Measurements from ENCODE around the gene PSMA4. TPM values are rescaled to one million over a fixed set of nuclear protein-coding genes. Genes with fewer than 3 reads are reported as not detected.
A peak's percentile ranks its signal among the peaks of the same experiment; 100 is the strongest.

The PSMA4 gene
- total and polyA plus RNA-seq, 2 donors (not counting 1 experiment from before 2014, with no cell fraction given) = 54.6 to 95.9 TPM

DNA sequence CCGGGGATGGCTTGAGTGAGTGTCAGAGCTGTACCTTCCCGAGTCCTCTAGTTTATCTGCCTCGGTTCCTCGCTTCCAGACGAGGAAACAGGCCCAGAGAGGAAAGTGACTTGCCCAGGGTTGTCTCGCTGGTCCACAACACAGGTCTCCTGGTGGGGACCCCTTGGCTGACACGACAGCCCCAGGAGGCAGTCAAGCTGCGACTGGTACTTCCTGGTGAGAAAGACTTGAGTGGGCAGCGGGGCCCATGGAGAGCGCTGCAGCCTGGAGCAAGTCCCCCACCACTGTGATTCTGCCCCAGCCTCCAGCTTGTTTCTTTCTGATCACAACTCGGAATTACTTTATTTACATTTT lies 24.5 kb downstream of the PSMA4 start:
- Mint-ChIP-seq H3K27me3 (peaks cover 6% of the 10 kb centered on the region), H3K4me3 (peak overlapping the region; percentile 89), H3K27ac (peak overlapping the region; percentile 82), H3K9me3 (ENCODE audit: insufficient read depth) (no peaks in the 10 kb centered on the region), H3K4me1 (peaks cover 26% of the 10 kb centered on the region)
- Histone ChIP-seq H3K79me2 (ENCODE audit: control insufficient read depth, insufficient read depth, low read length) (no peaks in the 10 kb centered on the region), H3K36me3 (replicated peaks in 1 of 2; ENCODE audit: control extremely low read depth in 1 of 2, control insufficient read depth in 1 of 2, extremely low read depth in 1 of 2, insufficient read depth in 2 of 2, low read length in 1 of 2) (no peaks in the 10 kb centered on the region), H3K27me3 (replicated peaks in 1 of 4; ENCODE audit: control extremely low read depth in 1 of 4, control insufficient read depth in 3 of 4, insufficient read depth in 4 of 4, low read length in 3 of 4) (peaks cover 0 to 12% (median under 1%) of the 10 kb centered on the region in 4 experiments), H3K9me3 (ENCODE audit: control extremely low read depth in 1 of 3, control insufficient read depth in 2 of 3, insufficient read depth in 1 of 3, low read length in 2 of 3) (no peaks in the 10 kb centered on the region), H3K4me1 (ENCODE audit: control insufficient read depth in 2 of 2, insufficient read depth in 2 of 2, low read length in 2 of 2) (peaks cover 16 to 17% of the 10 kb centered on the region in 2 donors), H3K4me3 (ENCODE audit: control extremely low read depth in 1 of 5, extremely low read depth in 1 of 5, insufficient read depth in 1 of 5, low read depth in 2 of 5, low read length in 4 of 5) (peak overlapping the region in 4 of 5 experiments; percentile 54 to 80 (median 70)), H3K9ac (ENCODE audit: low read length) (peak overlapping the region; percentile 70), H3K27ac (ENCODE audit: low read length in 2 of 2) (no peak overlapping the region), H4K20me1 (ENCODE audit: control insufficient read depth, insufficient read depth, low read length, poor library complexity, severe bottlenecking) (no peaks in the 10 kb centered on the region), H2AFZ (ENCODE audit: insufficient read depth, low read depth, low read length, poor library complexity, severe bottlenecking) (peak overlapping the region; percentile 98), H3K4me2 (replicated peaks; ENCODE audit: low read depth, low read length, poor library complexity, severe bottlenecking) (peak overlapping the region; percentile 96)
- ATAC-seq (ENCODE audit: low read depth) (no peak), DNase-seq (no peak)
- 30% methylated on average over 10 of the region's 11 CpGs for WGBS (ENCODE audit: insufficient coverage)
- no peak for TF ChIP-seq EZH2 (IDR thresholded peaks at IDR 0.05; ENCODE audit: borderline replicate concordance, insufficient read depth, low read depth, low read length, poor library complexity, severe bottlenecking)
- TF ChIP-seq, protein P1, sequence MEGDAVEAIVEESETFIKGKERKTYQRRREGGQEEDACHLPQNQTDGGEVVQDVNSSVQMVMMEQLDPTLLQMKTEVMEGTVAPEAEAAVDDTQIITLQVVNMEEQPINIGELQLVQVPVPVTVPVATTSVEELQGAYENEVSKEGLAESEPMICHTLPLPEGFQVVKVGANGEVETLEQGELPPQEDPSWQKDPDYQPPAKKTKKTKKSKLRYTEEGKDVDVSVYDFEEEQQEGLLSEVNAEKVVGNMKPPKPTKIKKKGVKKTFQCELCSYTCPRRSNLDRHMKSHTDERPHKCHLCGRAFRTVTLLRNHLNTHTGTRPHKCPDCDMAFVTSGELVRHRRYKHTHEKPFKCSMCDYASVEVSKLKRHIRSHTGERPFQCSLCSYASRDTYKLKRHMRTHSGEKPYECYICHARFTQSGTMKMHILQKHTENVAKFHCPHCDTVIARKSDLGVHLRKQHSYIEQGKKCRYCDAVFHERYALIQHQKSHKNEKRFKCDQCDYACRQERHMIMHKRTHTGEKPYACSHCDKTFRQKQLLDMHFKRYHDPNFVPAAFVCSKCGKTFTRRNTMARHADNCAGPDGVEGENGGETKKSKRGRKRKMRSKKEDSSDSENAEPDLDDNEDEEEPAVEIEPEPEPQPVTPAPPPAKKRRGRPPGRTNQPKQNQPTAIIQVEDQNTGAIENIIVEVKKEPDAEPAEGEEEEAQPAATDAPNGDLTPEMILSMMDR (IDR thresholded peaks at IDR 0.05) = no peak
- intact Hi-C loops (cut with micrococcal nuclease) = loop anchor here (1.0 to 10.0 kb wide), 3 partner anchors 24 to 1450 kb away; partner anchors contain the start of genes IREB2 and PSMA4
- ChIA-PET POLR2A (interaction anchor here (0.9 to 3.3 kb wide), 3 partner anchors 24 to 308 kb away, joined by 5 to 17 read pairs (median 7); partner anchors contain the start of genes IREB2, MORF4L1 and PSMA4), CTCF (interaction anchor here (0.9 to 2.1 kb wide), 3 partner anchors 25 to 620 kb away, joined by 4 to 6 read pairs (median 6); partner anchors contain the start of gene PSMA4)

All from B cell (primary cell).